ENCODE measurements around the gene CNPY1.

The CNPY1 gene

GRCh38 chr7:155544485-155544884 lies 1.9 kb downstream of the CNPY1 start:
- TF ChIP-seq MAX (IDR thresholded peaks at IDR 0.05) (no peak), REST (IDR thresholded peaks at IDR 0.05; ENCODE audit: low read depth) (no peak), CREB1 (IDR thresholded peaks at IDR 0.05; ENCODE audit: low read depth) (no peak), RAD21 (IDR thresholded peaks at IDR 0.05; ENCODE audit: low read depth) (no peak), CEBPB (IDR thresholded peaks at IDR 0.05) (no peak), FOXM1 (IDR thresholded peaks at IDR 0.05; ENCODE audit: borderline replicate concordance, low read depth) (no peak)

- no peak for TF ChIP-seq TAF1 (IDR thresholded peaks at IDR 0.05; ENCODE audit: low read depth)
- no peak for TF ChIP-seq EP300 (IDR thresholded peaks at IDR 0.05; ENCODE audit: borderline replicate concordance)
- TF ChIP-seq FOXM1 (IDR thresholded peaks at IDR 0.05; ENCODE audit: borderline replicate concordance, low read depth) = no peak
- TF ChIP-seq ZBTB7A (IDR thresholded peaks at IDR 0.05; ENCODE audit: low read depth) = no peak
- no peak for TF ChIP-seq EGR1 (IDR thresholded peaks at IDR 0.05)
- TF ChIP-seq YY1 (IDR thresholded peaks at IDR 0.05; ENCODE audit: low read depth) = no peak
- no peak for TF ChIP-seq NFIC (IDR thresholded peaks at IDR 0.05)
- no peak for TF ChIP-seq RAD21 (IDR thresholded peaks at IDR 0.05; ENCODE audit: low read depth)
- TF ChIP-seq USF1 (IDR thresholded peaks at IDR 0.05) = no peak
- TF ChIP-seq REST (IDR thresholded peaks at IDR 0.05; ENCODE audit: low read depth) = no peak
- no peak for TF ChIP-seq CEBPB (IDR thresholded peaks at IDR 0.05)
- TF ChIP-seq TEAD4 (IDR thresholded peaks at IDR 0.05) = no peak
- no peak for TF ChIP-seq CREB1 (IDR thresholded peaks at IDR 0.05; ENCODE audit: low read depth)
- no peak for TF ChIP-seq MAX (IDR thresholded peaks at IDR 0.05)
- no peak for TF ChIP-seq TCF12 (IDR thresholded peaks at IDR 0.05; ENCODE audit: low read depth)
These were observed 2.4 kb downstream of the CNPY1 start for GRCh38 chr7:155543926-155544325.

- no peak for TF ChIP-seq NFIC (IDR thresholded peaks at IDR 0.05)
- no peak for TF ChIP-seq YY1 (IDR thresholded peaks at IDR 0.05; ENCODE audit: low read depth)
- no peak for TF ChIP-seq TEAD4 (IDR thresholded peaks at IDR 0.05)
- no peak for TF ChIP-seq RAD21 (IDR thresholded peaks at IDR 0.05; ENCODE audit: low read depth)
- TF ChIP-seq MAX (IDR thresholded peaks at IDR 0.05) = no peak
- no peak for TF ChIP-seq EP300 (IDR thresholded peaks at IDR 0.05; ENCODE audit: borderline replicate concordance)
- no peak for TF ChIP-seq TAF1 (IDR thresholded peaks at IDR 0.05; ENCODE audit: low read depth)
These were observed 3.1 kb downstream of the CNPY1 start for GRCh38 chr7:155543011-155543876.

GRCh38 chr7:155541986-155542675 lies 4.2 kb downstream of the CNPY1 start:
- TF ChIP-seq REST (IDR thresholded peaks at IDR 0.05; ENCODE audit: low read depth) = no peak

- TF ChIP-seq TEAD4 (IDR thresholded peaks at IDR 0.05) (no peak), CREB1 (IDR thresholded peaks at IDR 0.05; ENCODE audit: low read depth) (no peak), TCF12 (IDR thresholded peaks at IDR 0.05; ENCODE audit: low read depth) (no peak), YY1 (IDR thresholded peaks at IDR 0.05; ENCODE audit: low read depth) (no peak), EP300 (IDR thresholded peaks at IDR 0.05; ENCODE audit: borderline replicate concordance) (no peak), USF1 (IDR thresholded peaks at IDR 0.05) (no peak), FOXM1 (IDR thresholded peaks at IDR 0.05; ENCODE audit: borderline replicate concordance, low read depth) (no peak), REST (IDR thresholded peaks at IDR 0.05; ENCODE audit: low read depth) (no peak), RAD21 (IDR thresholded peaks at IDR 0.05; ENCODE audit: low read depth) (no peak), ZBTB7A (IDR thresholded peaks at IDR 0.05; ENCODE audit: low read depth) (no peak), CEBPB (IDR thresholded peaks at IDR 0.05) (no peak), TAF1 (IDR thresholded peaks at IDR 0.05; ENCODE audit: low read depth) (no peak), NFIC (IDR thresholded peaks at IDR 0.05) (no peak), MAX (IDR thresholded peaks at IDR 0.05) (no peak), EGR1 (IDR thresholded peaks at IDR 0.05) (no peak)
These were observed 5.8 kb downstream of the CNPY1 start for GRCh38 chr7:155540553-155540952.
